ENCODE results near the gene PFN2. TPM values are rescaled to one million over a fixed set of nuclear protein-coding genes. Genes with fewer than 3 reads are reported as not detected.

Gene PFN2
- total and polyA plus RNA-seq, 2 donors (not counting 1 experiment from before 2014, with no cell fraction given): 1.2 to 8.1 TPM

DNA sequence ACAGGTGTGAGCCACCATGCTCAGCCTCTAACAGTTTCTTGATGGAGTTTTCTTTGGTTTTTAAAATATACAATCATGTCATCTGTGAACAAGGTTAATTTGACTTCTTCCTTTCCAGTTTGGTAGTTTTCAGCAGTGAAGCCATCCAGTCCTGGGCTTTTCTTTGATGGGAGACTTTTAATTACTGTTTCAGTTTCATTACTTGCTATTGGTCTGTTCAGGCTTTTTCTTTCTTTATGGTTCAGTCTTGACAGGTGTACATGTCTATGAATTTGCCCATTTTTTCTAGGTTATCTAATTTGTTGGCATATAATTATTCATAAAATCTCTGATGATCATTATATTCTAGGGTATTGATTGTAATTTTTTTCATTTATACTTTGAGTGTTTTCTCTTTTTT is 36.8 kb downstream of the PFN2 start:
- no peak overlapping the region for H3K27ac Mint-ChIP-seq
- peaks cover 19% of the 10 kb centered on the region for H3K79me2 ChIP-seq (ENCODE audit: control insufficient read depth, insufficient read depth, low read length)
- H3K27ac ChIP-seq (ENCODE audit: low read length in 2 of 2): no peak overlapping the region

DNA sequence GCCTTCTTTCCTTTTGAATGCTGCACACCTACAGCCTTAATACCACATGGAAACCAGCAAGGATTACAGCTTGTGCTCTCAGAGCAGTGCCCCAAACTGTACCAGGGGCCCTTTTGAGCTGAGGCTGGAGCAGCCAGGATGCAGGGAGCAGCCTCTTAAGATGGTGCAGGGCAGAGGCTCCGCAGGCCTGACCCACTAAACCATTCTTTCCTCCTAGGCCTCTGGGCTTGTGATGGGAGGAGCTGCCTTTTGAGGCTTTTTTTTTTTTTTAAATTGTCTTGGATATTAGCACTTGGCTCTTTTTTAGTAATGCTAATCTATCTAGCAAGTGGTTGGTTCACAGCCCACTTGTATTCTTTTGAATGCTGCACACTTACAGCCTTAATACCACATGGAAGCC is 37.7 kb downstream of the PFN2 start:
- Mint-ChIP-seq H3K27me3 (no peaks in the 10 kb centered on the region), H3K9me3 (ENCODE audit: insufficient read depth) (no peaks in the 10 kb centered on the region), H3K27ac (no peak overlapping the region), H3K4me3 (no peak overlapping the region), H3K4me1 (peaks cover 11% of the 10 kb centered on the region)
- Histone ChIP-seq H3K9me3 (ENCODE audit: control extremely low read depth in 1 of 3, control insufficient read depth in 2 of 3, insufficient read depth in 1 of 3, low read length in 2 of 3) (peaks cover 0 to 9% (median 8%) of the 10 kb centered on the region in 3 donors), H3K27ac (ENCODE audit: low read length in 2 of 2) (no peak overlapping the region), H3K27me3 (replicated peaks in 1 of 4; ENCODE audit: control extremely low read depth in 1 of 4, control insufficient read depth in 3 of 4, insufficient read depth in 4 of 4, low read length in 3 of 4) (no peaks in the 10 kb centered on the region), H2AFZ (ENCODE audit: insufficient read depth, low read depth, low read length, poor library complexity, severe bottlenecking) (no peak overlapping the region), H3K9ac (ENCODE audit: low read length) (no peak overlapping the region), H3K36me3 (replicated peaks in 1 of 2; ENCODE audit: control extremely low read depth in 1 of 2, control insufficient read depth in 1 of 2, extremely low read depth in 1 of 2, insufficient read depth in 2 of 2, low read length in 1 of 2) (peaks cover 0 to 17% of the 10 kb centered on the region in 2 experiments), H3K4me2 (replicated peaks; ENCODE audit: low read depth, low read length, poor library complexity, severe bottlenecking) (no peak overlapping the region), H3K4me3 (ENCODE audit: control extremely low read depth in 1 of 5, extremely low read depth in 1 of 5, insufficient read depth in 1 of 5, low read depth in 2 of 5, low read length in 4 of 5) (no peak overlapping the region), H4K20me1 (ENCODE audit: control insufficient read depth, insufficient read depth, low read length, poor library complexity, severe bottlenecking) (peaks cover 7% of the 10 kb centered on the region), H3K79me2 (ENCODE audit: control insufficient read depth, insufficient read depth, low read length) (peaks cover 19% of the 10 kb centered on the region), H3K4me1 (ENCODE audit: control insufficient read depth in 2 of 2, insufficient read depth in 2 of 2, low read length in 2 of 2) (no peaks in the 10 kb centered on the region)
- intact Hi-C loops (cut with micrococcal nuclease): no loop called here
- ATAC-seq (ENCODE audit: low read depth) (no peak), DNase-seq (no peak)
- ChIA-PET CTCF (interaction anchor here (0.7 kb wide), 2 partner anchors 503 to 853 kb away, joined by 3 read pairs; no protein-coding TSS in a partner anchor), POLR2A (no interaction called here)
- TF ChIP-seq, protein P1, sequence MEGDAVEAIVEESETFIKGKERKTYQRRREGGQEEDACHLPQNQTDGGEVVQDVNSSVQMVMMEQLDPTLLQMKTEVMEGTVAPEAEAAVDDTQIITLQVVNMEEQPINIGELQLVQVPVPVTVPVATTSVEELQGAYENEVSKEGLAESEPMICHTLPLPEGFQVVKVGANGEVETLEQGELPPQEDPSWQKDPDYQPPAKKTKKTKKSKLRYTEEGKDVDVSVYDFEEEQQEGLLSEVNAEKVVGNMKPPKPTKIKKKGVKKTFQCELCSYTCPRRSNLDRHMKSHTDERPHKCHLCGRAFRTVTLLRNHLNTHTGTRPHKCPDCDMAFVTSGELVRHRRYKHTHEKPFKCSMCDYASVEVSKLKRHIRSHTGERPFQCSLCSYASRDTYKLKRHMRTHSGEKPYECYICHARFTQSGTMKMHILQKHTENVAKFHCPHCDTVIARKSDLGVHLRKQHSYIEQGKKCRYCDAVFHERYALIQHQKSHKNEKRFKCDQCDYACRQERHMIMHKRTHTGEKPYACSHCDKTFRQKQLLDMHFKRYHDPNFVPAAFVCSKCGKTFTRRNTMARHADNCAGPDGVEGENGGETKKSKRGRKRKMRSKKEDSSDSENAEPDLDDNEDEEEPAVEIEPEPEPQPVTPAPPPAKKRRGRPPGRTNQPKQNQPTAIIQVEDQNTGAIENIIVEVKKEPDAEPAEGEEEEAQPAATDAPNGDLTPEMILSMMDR (IDR thresholded peaks at IDR 0.05): no peak
- TF ChIP-seq EZH2 (IDR thresholded peaks at IDR 0.05; ENCODE audit: borderline replicate concordance, insufficient read depth, low read depth, low read length, poor library complexity, severe bottlenecking): no peak
- WGBS (ENCODE audit: insufficient coverage): no CpG with 5 or more reads among the region's 1 CpG

More for the DNA sequence above, 36.8 kb downstream of the PFN2 start:
- Histone ChIP-seq H4K20me1 (ENCODE audit: control insufficient read depth, insufficient read depth, low read length, poor library complexity, severe bottlenecking) (peaks cover 7% of the 10 kb centered on the region), H3K36me3 (replicated peaks in 1 of 2; ENCODE audit: control extremely low read depth in 1 of 2, control insufficient read depth in 1 of 2, extremely low read depth in 1 of 2, insufficient read depth in 2 of 2, low read length in 1 of 2) (peaks cover 0 to 17% of the 10 kb centered on the region in 2 experiments), H2AFZ (ENCODE audit: insufficient read depth, low read depth, low read length, poor library complexity, severe bottlenecking) (no peak overlapping the region), H3K4me3 (ENCODE audit: control extremely low read depth in 1 of 5, extremely low read depth in 1 of 5, insufficient read depth in 1 of 5, low read depth in 2 of 5, low read length in 4 of 5) (no peak overlapping the region), H3K4me1 (ENCODE audit: control insufficient read depth in 2 of 2, insufficient read depth in 2 of 2, low read length in 2 of 2) (no peaks in the 10 kb centered on the region), H3K9me3 (ENCODE audit: control extremely low read depth in 1 of 3, control insufficient read depth in 2 of 3, insufficient read depth in 1 of 3, low read length in 2 of 3) (peaks cover 0 to 9% (median 8%) of the 10 kb centered on the region in 3 donors), H3K27me3 (replicated peaks in 1 of 4; ENCODE audit: control extremely low read depth in 1 of 4, control insufficient read depth in 3 of 4, insufficient read depth in 4 of 4, low read length in 3 of 4) (no peaks in the 10 kb centered on the region), H3K4me2 (replicated peaks; ENCODE audit: low read depth, low read length, poor library complexity, severe bottlenecking) (no peak overlapping the region), H3K9ac (ENCODE audit: low read length) (no peak overlapping the region)
- CTCF ChIA-PET: no interaction called here
- H3K27me3 Mint-ChIP-seq: no peaks in the 10 kb centered on the region
- TF ChIP-seq, protein P1 (IDR thresholded peaks at IDR 0.05): no peak
- no peak for TF ChIP-seq EZH2 (IDR thresholded peaks at IDR 0.05; ENCODE audit: borderline replicate concordance, insufficient read depth, low read depth, low read length, poor library complexity, severe bottlenecking)
- H3K9me3 Mint-ChIP-seq (ENCODE audit: insufficient read depth): no peaks in the 10 kb centered on the region
- intact Hi-C loops (cut with micrococcal nuclease): no loop called here
- ATAC-seq (ENCODE audit: low read depth): no peak
- POLR2A ChIA-PET: interaction anchor here (0.6 kb wide), 1 partner anchor 15 kb away, joined by 5 read pairs; no protein-coding TSS in a partner anchor
- no peak overlapping the region for H3K4me3 Mint-ChIP-seq
- peaks cover 11% of the 10 kb centered on the region for H3K4me1 Mint-ChIP-seq
- no peak for DNase-seq

All from B cell (primary cell).